CD14-positive monocyte (primary cell): ENCODE results near the gene DGKQ. TPM values are rescaled to one million over a fixed set of nuclear protein-coding genes. Genes with fewer than 3 reads are reported as not detected.

Source experiments
- DNase-seq, 3 donors: peaks; one replicate each; pipeline ENCODE4 v3.0.0-alpha.2; 2011 to 2022
- H2AFZ ChIP-seq: 2 replicates; pipeline ENCODE4 v1.6.0; 2012; ENCODE audit warnings: mild to moderate bottlenecking, low read depth, low read length, inconsistent platforms; ENCODE audit not compliant: insufficient read depth, poor library complexity, severe bottlenecking
- H3K27ac ChIP-seq, 2 donors: 1 replicate in 1 of 2; 2 replicates in 1 of 2; pipeline ENCODE4 v1.5.1; 2012 to 2013; ENCODE audit warnings: low read length in 2 of 2, control low read depth in 1 of 2, inconsistent platforms in 1 of 2, low read depth in 1 of 2, mild to moderate bottlenecking in 1 of 2
- H3K27me3 ChIP-seq, 2 donors: one replicate each; pipeline versions ENCODE4 v1.6.0 to v1.6.1; 2011 to 2013; ENCODE audit warnings: low read length in 2 of 2; ENCODE audit not compliant: control insufficient read depth in 2 of 2, insufficient read depth in 2 of 2
- H3K36me3 ChIP-seq, 2 donors: replicated peaks in 1 of 2; 1 replicate in 1 of 2; 2 replicates in 1 of 2; pipeline versions ENCODE4 v1.5.1 to v1.6.1; 2012 to 2013; ENCODE audit warnings: low read length in 2 of 2, control low read depth in 1 of 2, inconsistent platforms in 1 of 2, mild to moderate bottlenecking in 1 of 2; ENCODE audit not compliant: insufficient read depth in 2 of 2, control insufficient read depth in 1 of 2
- H3K4me1 ChIP-seq, 2 donors: 1 replicate in 1 of 2; 2 replicates in 1 of 2; pipeline versions ENCODE4 v1.5.1 to v1.6.1; 2012 to 2013; ENCODE audit warnings: low read length in 2 of 2, control low read depth in 1 of 2, inconsistent platforms in 1 of 2, mild to moderate bottlenecking in 1 of 2, moderate library complexity in 1 of 2; ENCODE audit not compliant: insufficient read depth in 2 of 2, control insufficient read depth in 1 of 2
- H3K4me2 ChIP-seq: replicated peaks from 2 replicates; pipeline ENCODE3; 2012; ENCODE audit warnings: low read length, moderate library complexity, mild to moderate bottlenecking; ENCODE audit not compliant: poor library complexity, severe bottlenecking; ENCODE audit errors: extremely low read depth
- H3K4me3 ChIP-seq, 3 experiments: fragments of 200-600 bp in 1 of 3; sonication (generic) in 1 of 3; replicated peaks in 1 of 3; 1 replicate in 2 of 3; 2 replicates in 1 of 3; pipeline ENCODE4 v1.5.1; 2011 to 2013; ENCODE audit warnings: low read length in 3 of 3, mild to moderate bottlenecking in 3 of 3, control low read depth in 2 of 3, low read depth in 2 of 3, inconsistent platforms in 1 of 3, moderate library complexity in 1 of 3
- H3K79me2 ChIP-seq: 2 replicates; pipeline ENCODE4 v1.6.0; 2012; ENCODE audit warnings: mild to moderate bottlenecking, control low read depth, inconsistent platforms, low read length, moderate library complexity; ENCODE audit not compliant: insufficient read depth
- H3K9ac ChIP-seq: 2 replicates; pipeline ENCODE4 v1.6.0; 2017; ENCODE audit warnings: low read length, mild to moderate bottlenecking; ENCODE audit not compliant: insufficient read depth, poor library complexity, severe bottlenecking
- H3K9me3 ChIP-seq, 2 donors: replicated peaks in 1 of 2; 1 replicate in 1 of 2; 2 replicates in 1 of 2; pipeline versions ENCODE4 v1.5.1 to v1.6.1; 2012 to 2013; ENCODE audit warnings: low read length in 2 of 2, control low read depth in 1 of 2; ENCODE audit not compliant: control insufficient read depth in 1 of 2, insufficient read depth in 1 of 2
- H4K20me1 ChIP-seq: 2 replicates; pipeline ENCODE4 v1.6.0; 2012; ENCODE audit warnings: mild to moderate bottlenecking, low read length, control low read depth, moderate library complexity; ENCODE audit not compliant: insufficient read depth
- H3K27ac Mint-ChIP-seq, 7 donors: one replicate each; pipeline ENCODE4 v1.8.0; 2020; ENCODE audit warnings: mild to moderate bottlenecking in 7 of 7, mixed read lengths in 7 of 7, moderate library complexity in 6 of 7, inconsistent platforms in 2 of 7
- H3K27me3 Mint-ChIP-seq, 3 donors: one replicate each; pipeline ENCODE4 v1.8.0; 2021 to 2022; ENCODE audit warnings: low read depth in 3 of 3, mild to moderate bottlenecking in 3 of 3, mixed read lengths in 3 of 3, moderate library complexity in 3 of 3, inconsistent platforms in 1 of 3
- H3K36me3 Mint-ChIP-seq, 2 donors: one replicate each; pipeline ENCODE4 v1.8.0; 2020; ENCODE audit warnings: mixed read lengths in 2 of 2, inconsistent platforms in 1 of 2, mild to moderate bottlenecking in 1 of 2
- H3K4me1 Mint-ChIP-seq: one replicate; pipeline ENCODE4 v1.8.0; 2020; ENCODE audit warnings: mild to moderate bottlenecking, mixed read lengths
- H3K4me3 Mint-ChIP-seq, 2 donors: one replicate each; pipeline ENCODE4 v1.8.0; 2020; ENCODE audit warnings: mild to moderate bottlenecking in 2 of 2, mixed read lengths in 2 of 2, moderate library complexity in 1 of 2
- H3K9me3 Mint-ChIP-seq, 7 donors: one replicate each; pipeline ENCODE4 v1.8.0; 2020 to 2022; ENCODE audit warnings: mixed read lengths in 7 of 7, mild to moderate bottlenecking in 6 of 7, moderate library complexity in 6 of 7, inconsistent platforms in 2 of 7
- CTCF ChIP-seq: fragments of 200-600 bp; IDR thresholded peaks from one replicate; pipeline ENCODE4 v1.8.0; 2022; ENCODE audit warnings: antibody characterized with exemption, mild to moderate bottlenecking
- whole genome bisulfite sequencing: methylation state at CpG from one replicate; pipeline ENCODE4 v1.1.5; 2013; ENCODE audit warnings: missing lambda C conversion rate; ENCODE audit not compliant: insufficient coverage; 5-methylcytosine and 5-hydroxymethylcytosine counted together
- intact Hi-C, 2 donors: fragments of 100-400 bp; cut with micrococcal nuclease; formaldehyde crosslinking; loops; one replicate each; pipeline versions ENCODE4 v1.15.0 to v1.15.1; 2023
- polyA plus RNA-seq, 3 donors: library from polyadenylated mRNA; depleted of rRNA in 1 of 3; unstranded in 2 of 3; stranded (reverse) in 1 of 3; fragments of 300-500 nt in 2 of 3; fragments of >200 nt in 1 of 3; fragmentation: Illumina TruSeq in 2 of 3; gene quantifications; 1 replicate in 2 of 3; 2 replicates in 1 of 3; pipeline ENCODE4 v1.2.3, GENCODE V29; 2012 to 2021

DGKQ gene
- polyA plus RNA-seq, 3 donors, result 0.58 to 23.1 (median 2.4) TPM

DNA sequence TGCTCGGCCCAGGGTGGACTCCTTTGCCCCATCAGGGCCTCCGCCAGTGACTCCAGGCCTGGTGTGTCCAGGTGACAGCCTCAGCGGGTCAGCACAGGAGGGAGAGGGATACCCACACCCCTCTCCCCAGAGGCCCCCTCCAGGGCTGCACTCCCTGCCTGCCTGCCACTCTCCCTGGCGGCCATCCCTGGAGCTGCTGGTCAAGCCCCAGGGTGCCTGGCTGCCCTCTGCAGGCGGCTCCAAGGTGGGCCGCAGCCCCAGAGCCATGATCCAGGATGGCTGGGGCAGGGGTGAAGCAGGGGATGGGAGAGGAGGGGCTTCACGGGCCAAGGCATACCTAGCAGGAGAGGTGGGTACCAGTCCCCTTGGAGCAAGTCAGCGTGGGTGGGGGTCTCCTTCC, 41.8 kb upstream of the DGKQ start:
- Mint-ChIP-seq H3K27ac (no peak overlapping the region), H3K27me3 (peaks cover 0 to 14% (median 7%) of the 10 kb centered on the region in 3 donors), H3K9me3 (peaks cover 0 to 2% (median 0%) of the 10 kb centered on the region in 7 donors), H3K36me3 (no peaks in the 10 kb centered on the region), H3K4me3 (no peak overlapping the region), H3K4me1 (peaks cover 11% of the 10 kb centered on the region)
- Histone ChIP-seq H3K27ac (no peak overlapping the region), H3K9me3 (no peaks in the 10 kb centered on the region), H4K20me1 (peaks cover 3% of the 10 kb centered on the region), H3K4me2 (no peak overlapping the region), H3K4me1 (peaks cover 13 to 34% of the 10 kb centered on the region in 2 donors), H3K4me3 (no peak overlapping the region), H3K9ac (no peak overlapping the region), H3K36me3 (no peaks in the 10 kb centered on the region), H3K79me2 (no peaks in the 10 kb centered on the region), H3K27me3 (peaks cover 0 to 11% of the 10 kb centered on the region in 2 donors), H2AFZ (no peak overlapping the region)
- intact Hi-C loops, result no loop called here
- TF ChIP-seq CTCF, result no peak
- DNase-seq, result no peak
- 93% methylated on average over 7 of the region's 8 CpGs for WGBS

GRCh38 chr4:1014291-1015167, 41.2 kb upstream of the DGKQ start:
- Histone ChIP-seq H3K27me3 (peaks cover 0 to 11% of the 10 kb centered on the region in 2 donors), H3K4me2 (no peak overlapping the region), H4K20me1 (peaks cover 3% of the 10 kb centered on the region), H3K79me2 (no peaks in the 10 kb centered on the region), H3K9me3 (no peaks in the 10 kb centered on the region), H3K36me3 (no peaks in the 10 kb centered on the region), H3K4me3 (no peak overlapping the region), H3K4me1 (peaks cover 14 to 34% of the 10 kb centered on the region in 2 donors), H2AFZ (no peak overlapping the region), H3K9ac (no peak overlapping the region), H3K27ac (no peak overlapping the region)
- Mint-ChIP-seq H3K9me3 (peaks cover 0 to 2% (median 0%) of the 10 kb centered on the region in 7 donors), H3K36me3 (no peaks in the 10 kb centered on the region), H3K27ac (no peak overlapping the region), H3K27me3 (peaks cover 0 to 14% (median 7%) of the 10 kb centered on the region in 3 donors), H3K4me1 (peaks cover 10% of the 10 kb centered on the region), H3K4me3 (no peak overlapping the region)
- DNase-seq, result no peak
- 96% methylated on average over 21 of the region's 36 CpGs for WGBS
- intact Hi-C loops, result loop anchor here (5.0 kb wide), 2 partner anchors 273 to 333 kb away; partner anchors contain the start of genes MAEA (in 1 of the 2) and UVSSA (in 1 of the 2)
- TF ChIP-seq CTCF, result no peak
